HEK293 (cell line): ENCODE results near the gene PDZRN3.

Experiments used
- ZNF341 ChIP-seq: fragments of 450-650 bp; formaldehyde crosslinking; IDR thresholded peaks from 2 replicates; pipeline ENCODE4; 2016; ENCODE audit warnings: low read depth, missing biosample characterization, missing genetic modification characterization
- TF ChIP-seq, protein P1 (sequence below): fragments of 450-650 bp; formaldehyde crosslinking; IDR thresholded peaks from 2 replicates; pipeline ENCODE4 v1.5.1; 2016; ENCODE audit warnings: missing biosample characterization, missing genetic modification characterization
- TF ChIP-seq, protein P2 (sequence below): fragments of 450-650 bp; formaldehyde crosslinking; optimal IDR thresholded peaks from 2 replicates; pipeline ENCODE3; 2016; ENCODE audit warnings: missing biosample characterization, mild to moderate bottlenecking, missing genetic modification characterization
- TF ChIP-seq, protein P3 (sequence below): fragments of 450-650 bp; formaldehyde crosslinking; IDR thresholded peaks from 2 replicates; pipeline ENCODE4 v1.5.1; 2016; ENCODE audit warnings: missing biosample characterization, missing genetic modification characterization, low read depth

DNA sequence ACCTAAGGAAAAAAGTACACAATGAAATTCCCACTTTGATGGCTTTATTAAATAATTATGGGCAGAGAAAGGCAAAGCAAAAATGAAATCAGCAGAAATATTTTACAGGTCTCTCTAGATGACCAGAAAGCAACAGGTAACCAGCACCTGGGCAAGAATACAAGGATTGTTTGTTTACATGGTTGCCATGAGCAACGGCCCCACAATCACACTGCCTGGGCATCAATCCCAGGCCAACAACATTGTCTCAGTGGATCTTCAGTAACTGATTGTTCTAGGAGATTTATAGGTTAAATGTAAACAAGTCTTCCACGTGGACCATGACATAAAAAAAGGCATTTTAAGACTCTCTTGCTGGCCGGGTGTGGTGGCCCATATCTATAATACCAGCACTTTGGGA, 82.6 kb downstream of the PDZRN3 start:
- TF ChIP-seq, protein P1, sequence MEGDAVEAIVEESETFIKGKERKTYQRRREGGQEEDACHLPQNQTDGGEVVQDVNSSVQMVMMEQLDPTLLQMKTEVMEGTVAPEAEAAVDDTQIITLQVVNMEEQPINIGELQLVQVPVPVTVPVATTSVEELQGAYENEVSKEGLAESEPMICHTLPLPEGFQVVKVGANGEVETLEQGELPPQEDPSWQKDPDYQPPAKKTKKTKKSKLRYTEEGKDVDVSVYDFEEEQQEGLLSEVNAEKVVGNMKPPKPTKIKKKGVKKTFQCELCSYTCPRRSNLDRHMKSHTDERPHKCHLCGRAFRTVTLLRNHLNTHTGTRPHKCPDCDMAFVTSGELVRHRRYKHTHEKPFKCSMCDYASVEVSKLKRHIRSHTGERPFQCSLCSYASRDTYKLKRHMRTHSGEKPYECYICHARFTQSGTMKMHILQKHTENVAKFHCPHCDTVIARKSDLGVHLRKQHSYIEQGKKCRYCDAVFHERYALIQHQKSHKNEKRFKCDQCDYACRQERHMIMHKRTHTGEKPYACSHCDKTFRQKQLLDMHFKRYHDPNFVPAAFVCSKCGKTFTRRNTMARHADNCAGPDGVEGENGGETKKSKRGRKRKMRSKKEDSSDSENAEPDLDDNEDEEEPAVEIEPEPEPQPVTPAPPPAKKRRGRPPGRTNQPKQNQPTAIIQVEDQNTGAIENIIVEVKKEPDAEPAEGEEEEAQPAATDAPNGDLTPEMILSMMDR (tag by site-specific recombination): no peak
- TF ChIP-seq, protein P2, sequence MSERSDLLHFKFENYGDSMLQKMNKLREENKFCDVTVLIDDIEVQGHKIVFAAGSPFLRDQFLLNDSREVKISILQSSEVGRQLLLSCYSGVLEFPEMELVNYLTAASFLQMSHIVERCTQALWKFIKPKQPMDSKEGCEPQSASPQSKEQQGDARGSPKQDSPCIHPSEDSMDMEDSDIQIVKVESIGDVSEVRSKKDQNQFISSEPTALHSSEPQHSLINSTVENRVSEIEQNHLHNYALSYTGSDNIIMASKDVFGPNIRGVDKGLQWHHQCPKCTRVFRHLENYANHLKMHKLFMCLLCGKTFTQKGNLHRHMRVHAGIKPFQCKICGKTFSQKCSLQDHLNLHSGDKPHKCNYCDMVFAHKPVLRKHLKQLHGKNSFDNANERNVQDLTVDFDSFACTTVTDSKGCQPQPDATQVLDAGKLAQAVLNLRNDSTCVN (tag by site-specific recombination): no peak
- TF ChIP-seq, protein P3, sequence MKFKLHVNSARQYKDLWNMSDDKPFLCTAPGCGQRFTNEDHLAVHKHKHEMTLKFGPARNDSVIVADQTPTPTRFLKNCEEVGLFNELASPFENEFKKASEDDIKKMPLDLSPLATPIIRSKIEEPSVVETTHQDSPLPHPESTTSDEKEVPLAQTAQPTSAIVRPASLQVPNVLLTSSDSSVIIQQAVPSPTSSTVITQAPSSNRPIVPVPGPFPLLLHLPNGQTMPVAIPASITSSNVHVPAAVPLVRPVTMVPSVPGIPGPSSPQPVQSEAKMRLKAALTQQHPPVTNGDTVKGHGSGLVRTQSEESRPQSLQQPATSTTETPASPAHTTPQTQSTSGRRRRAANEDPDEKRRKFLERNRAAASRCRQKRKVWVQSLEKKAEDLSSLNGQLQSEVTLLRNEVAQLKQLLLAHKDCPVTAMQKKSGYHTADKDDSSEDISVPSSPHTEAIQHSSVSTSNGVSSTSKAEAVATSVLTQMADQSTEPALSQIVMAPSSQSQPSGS (tag by site-specific recombination): no peak
- TF ChIP-seq ZNF341: no peak
